NCI-H69 (cell line): ENCODE measurements around the gene TUG1.
A peak's percentile ranks its signal among the peaks of the same experiment; 100 is the strongest.

Experiments
- DNase-seq: peaks from one replicate; lab custom pipeline; 2025; lab: John Stamatoyannopoulos, UW

TUG1 gene

GRCh38 chr22:30947816-30948454 is 21.1 kb upstream of the TUG1 start:
- peak; percentile 76 for DNase-seq

- peak; percentile 22 for DNase-seq
Observed at GRCh38 chr22:30948930-30949342, 20.1 kb upstream of the TUG1 start.

GRCh38 chr22:30949934-30950660 is 19.0 kb upstream of the TUG1 start:
- no peak for DNase-seq

- DNase-seq: peak; percentile 22
Observed at GRCh38 chr22:30953206-30953605, 15.9 kb upstream of the TUG1 start.

GRCh38 chr22:30955153-30955552 is 13.9 kb upstream of the TUG1 start:
- DNase-seq: no peak

GRCh38 chr22:30964858-30965257 is 4.2 kb upstream of the TUG1 start:
- DNase-seq: no peak

GRCh38 chr22:30968015-30968923 is 796 bp upstream of the TUG1 start, which contains the start of gene MORC2:
Gene MORC2, minus strand, starts transcription at chr22:30968774. Its CDS starts 885 bp downstream, at chr22:30967889.
- DNase-seq: peak; percentile 88

GRCh38 chr22:30969532-30970355 is 679 bp downstream of the TUG1 start:
- DNase-seq: peak; percentile 72

GRCh38 chr22:30970356-30970746 is 1.3 kb downstream of the TUG1 start:
- DNase-seq: no peak

- DNase-seq: no peak
Observed at GRCh38 chr22:30978304-30978962, 9.4 kb downstream of the TUG1 start.

GRCh38 chr22:30979932-30980331 is 10.9 kb downstream of the TUG1 start:
- DNase-seq: no peak

- no peak for DNase-seq
Observed at GRCh38 chr22:30982512-30982911, 13.4 kb downstream of the TUG1 start.

- no peak for DNase-seq
Observed at GRCh38 chr22:30984317-30984716, 15.3 kb downstream of the TUG1 start.

- DNase-seq: peak; percentile 59
Observed at GRCh38 chr22:30985561-30986208, 16.6 kb downstream of the TUG1 start.

- DNase-seq: no peak
Observed at GRCh38 chr22:30989474-30989873, 20.4 kb downstream of the TUG1 start.

- DNase-seq: no peak
Observed at GRCh38 chr22:30990690-30991089, 21.6 kb downstream of the TUG1 start.

- DNase-seq: no peak
Observed at GRCh38 chr22:30992565-30992964, 23.5 kb downstream of the TUG1 start.

- no peak for DNase-seq
Observed at GRCh38 chr22:30994960-30995359, 25.9 kb downstream of the TUG1 start.

GRCh38 chr22:30996462-30996861 is 27.4 kb downstream of the TUG1 start:
- DNase-seq: no peak

GRCh38 chr22:30998329-30998728 is 29.3 kb downstream of the TUG1 start:
- DNase-seq: no peak
